C1 segment of cervical spinal cord (tissue), 14 donors: ENCODE data around the gene MADCAM1.

Experiments used
- DNase-seq, 14 donors: peaks; one replicate each; lab custom pipeline; 2025; lab: John Stamatoyannopoulos, UW

The MADCAM1 gene

GRCh38 chr19:532561-533363 is 36.5 kb downstream of the MADCAM1 start:
- peak in 13 of 14 donors; percentile 16 to 89 (median 78) for DNase-seq

GRCh38 chr19:533364-534058 is 37.2 kb downstream of the MADCAM1 start:
- DNase-seq: no peak

- DNase-seq: no peak
Measured at GRCh38 chr19:534088-534487, 37.8 kb downstream of the MADCAM1 start.

GRCh38 chr19:535017-535835 is 38.9 kb downstream of the MADCAM1 start:
- peak in 1 of 14 donors; percentile 78 for DNase-seq

GRCh38 chr19:536031-536880 is 40.0 kb downstream of the MADCAM1 start:
- DNase-seq: no peak

GRCh38 chr19:536881-537404 is 40.7 kb downstream of the MADCAM1 start:
- no peak for DNase-seq

GRCh38 chr19:538641-539428 is 42.5 kb downstream of the MADCAM1 start:
- DNase-seq: peak in 1 of 14 donors; percentile 27

GRCh38 chr19:539429-540030 is 43.2 kb downstream of the MADCAM1 start:
- no peak for DNase-seq

GRCh38 chr19:540867-541637 is 44.8 kb downstream of the MADCAM1 start:
- DNase-seq: no peak

- DNase-seq: no peak
Measured at GRCh38 chr19:541699-542098, 45.4 kb downstream of the MADCAM1 start.

GRCh38 chr19:542173-542866 is 46.0 kb downstream of the MADCAM1 start:
- DNase-seq: no peak

GRCh38 chr19:543910-544608 is 47.8 kb downstream of the MADCAM1 start, which contains the start of gene GZMM:
Gene GZMM (plus strand): TSS chr19:544053. CDS start chr19:544072, 19 bp downstream.
- DNase-seq: no peak

GRCh38 chr19:547117-547516 is 50.8 kb downstream of the MADCAM1 start:
- no peak for DNase-seq

- no peak for DNase-seq
Measured at GRCh38 chr19:547836-548720, 51.8 kb downstream of the MADCAM1 start.

GRCh38 chr19:548886-549830 is 52.9 kb downstream of the MADCAM1 start:
- DNase-seq: no peak
